Measurements from ENCODE around the gene SCML2. TPM values are rescaled to one million over a fixed set of nuclear protein-coding genes. Genes with fewer than 3 reads are reported as not detected.

The SCML2 gene
- total RNA-seq, 4 donors from 2014 or later: 1.3 to 3.7 (median 1.4) TPM

GRCh38 chrX:18228069-18228468 is 126.4 kb downstream of the SCML2 start:
- no peaks in the 10 kb centered on the region for H3K36me3 ChIP-seq
- H3K9me3 ChIP-seq: no peaks in the 10 kb centered on the region
- H3K4me1 ChIP-seq: no peaks in the 10 kb centered on the region
- no peak overlapping the region for H3K4me3 ChIP-seq
- no peak overlapping the region for H3K27ac ChIP-seq
- no peak for ATAC-seq
- no peaks in the 10 kb centered on the region for H3K27me3 ChIP-seq
- WGBS, 2 donors (ENCODE audit: low coverage in 1 of 2): 67 to 70% methylated on average over 5 to 6 of the region's 14 CpGs
- TF ChIP-seq POLR2AphosphoS5 (IDR thresholded peaks at IDR 0.05) (no peak), POLR2A (IDR thresholded peaks at IDR 0.05) (no peak), EP300 (IDR thresholded peaks at IDR 0.05) (no peak), CTCF (IDR thresholded peaks at IDR 0.05) (no peak)

GRCh38 chrX:18227458-18227857 is 127.0 kb downstream of the SCML2 start:
- no peaks in the 10 kb centered on the region for H3K4me1 ChIP-seq
- no peak for ATAC-seq
- no peak overlapping the region for H3K27ac ChIP-seq
- TF ChIP-seq POLR2A (IDR thresholded peaks at IDR 0.05) (no peak), POLR2AphosphoS5 (IDR thresholded peaks at IDR 0.05) (no peak), EP300 (IDR thresholded peaks at IDR 0.05) (no peak), CTCF (IDR thresholded peaks at IDR 0.05) (no peak)
- no peaks in the 10 kb centered on the region for H3K27me3 ChIP-seq
- no peak overlapping the region for H3K4me3 ChIP-seq
- no peaks in the 10 kb centered on the region for H3K9me3 ChIP-seq
- H3K36me3 ChIP-seq: no peaks in the 10 kb centered on the region
- WGBS, 2 donors (ENCODE audit: low coverage in 1 of 2): 89% methylated on average over 7 of the region's 7 CpGs; no CpG with 5 or more reads in 1 of the 2 donors

GRCh38 chrX:18220786-18221185 is 133.7 kb downstream of the SCML2 start, which contains the start of gene BEND2:
Gene BEND2, minus strand, starts transcription at chrX:18220886. Its CDS starts 136 bp downstream, at chrX:18220750.
- WGBS, 2 donors (ENCODE audit: low coverage in 1 of 2): 93 to 100% methylated on average over 2 to 11 of the region's 19 CpGs
- no peaks in the 10 kb centered on the region for H3K36me3 ChIP-seq
- no peaks in the 10 kb centered on the region for H3K9me3 ChIP-seq
- H3K27me3 ChIP-seq: no peaks in the 10 kb centered on the region
- no peak for TF ChIP-seq POLR2A (IDR thresholded peaks at IDR 0.05)
- TF ChIP-seq EP300 (IDR thresholded peaks at IDR 0.05): no peak
- TF ChIP-seq POLR2AphosphoS5 (IDR thresholded peaks at IDR 0.05): no peak
- no peak for TF ChIP-seq CTCF (IDR thresholded peaks at IDR 0.05)
- H3K4me3 ChIP-seq: no peak within 1 kb of the TSS
- H3K4me1 ChIP-seq: no peaks in the 10 kb centered on the region
- H3K27ac ChIP-seq: no peak within 1 kb of the TSS
- no peak for ATAC-seq

GRCh38 chrX:18210470-18210869 is 144.0 kb downstream of the SCML2 start:
- no peak for ATAC-seq
- Histone ChIP-seq H3K27ac (no peak overlapping the region), H3K36me3 (no peaks in the 10 kb centered on the region), H3K27me3 (no peaks in the 10 kb centered on the region), H3K4me1 (no peaks in the 10 kb centered on the region), H3K9me3 (no peaks in the 10 kb centered on the region), H3K4me3 (no peak overlapping the region)
- 13 to 22% methylated on average over 2 of the region's 2 CpGs for WGBS, 2 donors (ENCODE audit: low coverage in 1 of 2)
- TF ChIP-seq EP300 (IDR thresholded peaks at IDR 0.05) (no peak), CTCF (IDR thresholded peaks at IDR 0.05) (peak in 3 of 4 experiments; percentile 12 to 32 (median 15))

- no peaks in the 10 kb centered on the region for H3K27me3 ChIP-seq
- no peak for ATAC-seq
- H3K27ac ChIP-seq: no peak overlapping the region
- no peaks in the 10 kb centered on the region for H3K4me1 ChIP-seq
- TF ChIP-seq CTCF (IDR thresholded peaks at IDR 0.05) (no peak), POLR2A (IDR thresholded peaks at IDR 0.05) (no peak), EP300 (IDR thresholded peaks at IDR 0.05) (no peak), POLR2AphosphoS5 (IDR thresholded peaks at IDR 0.05) (no peak)
- no peaks in the 10 kb centered on the region for H3K36me3 ChIP-seq
- 54 to 88% methylated on average over 1 to 5 of the region's 8 CpGs for WGBS, 2 donors (ENCODE audit: low coverage in 1 of 2)
- no peak overlapping the region for H3K4me3 ChIP-seq
- no peaks in the 10 kb centered on the region for H3K9me3 ChIP-seq
These were observed 147.8 kb downstream of the SCML2 start for GRCh38 chrX:18206657-18207056.

Measured in gastroesophageal sphincter (tissue), 4 donors.